ENCODE measurements around the gene RAD51.

RAD51 gene

GRCh38 chr15:40773902-40774301 lies 78.9 kb downstream of the RAD51 start:
- H2AFZ ChIP-seq (ENCODE audit: low read length): no peak overlapping the region
- H4K20me1 ChIP-seq (ENCODE audit: insufficient read depth, low read length, poor library complexity, severe bottlenecking): no peaks in the 10 kb centered on the region
- no peak overlapping the region for H3K9ac ChIP-seq (ENCODE audit: low read depth, low read length, poor library complexity, severe bottlenecking)
- H3K4me3 ChIP-seq (ENCODE audit: low read length, poor library complexity, severe bottlenecking): no peak overlapping the region
- no peaks in the 10 kb centered on the region for H3K79me2 ChIP-seq (ENCODE audit: insufficient read depth, low read length)
- H3K9me3 ChIP-seq (ENCODE audit: insufficient read depth, low read depth, low read length): no peaks in the 10 kb centered on the region
- peaks cover 13% of the 10 kb centered on the region for H3F3A ChIP-seq (ENCODE audit: low read depth)
- peaks cover 31% of the 10 kb centered on the region for H3K4me1 ChIP-seq (ENCODE audit: insufficient read depth, low read length, poor library complexity, severe bottlenecking)
- H3K36me3 ChIP-seq (ENCODE audit: insufficient read depth, low read length): peaks cover 23% of the 10 kb centered on the region
- H3K27me3 ChIP-seq (ENCODE audit: insufficient read depth, low read length, poor library complexity, severe bottlenecking): no peaks in the 10 kb centered on the region
- H3K4me2 ChIP-seq (ENCODE audit: low read depth, low read length, poor library complexity, severe bottlenecking): no peak overlapping the region
- H3K9me2 ChIP-seq (replicated peaks; ENCODE audit: low read depth, low read length): no peaks in the 10 kb centered on the region
- TF ChIP-seq EZH2phosphoT487 (IDR thresholded peaks at IDR 0.05; ENCODE audit: borderline replicate concordance) (no peak), CTCF (conservative IDR thresholded peaks at IDR 0.05; ENCODE audit: low read length) (no peak)

- Histone ChIP-seq H4K20me1 (ENCODE audit: insufficient read depth, low read length, poor library complexity, severe bottlenecking) (no peaks in the 10 kb centered on the region), H3K9me2 (replicated peaks; ENCODE audit: low read depth, low read length) (no peaks in the 10 kb centered on the region), H3K36me3 (ENCODE audit: insufficient read depth, low read length) (peaks cover 29% of the 10 kb centered on the region), H3K79me2 (ENCODE audit: insufficient read depth, low read length) (no peaks in the 10 kb centered on the region), H3K4me3 (ENCODE audit: low read length, poor library complexity, severe bottlenecking) (no peak overlapping the region), H3F3A (ENCODE audit: low read depth) (peaks cover 3% of the 10 kb centered on the region; the same call in 1 of the 2 replicates), H3K4me2 (ENCODE audit: low read depth, low read length, poor library complexity, severe bottlenecking) (no peak overlapping the region), H2AFZ (ENCODE audit: low read length) (no peak overlapping the region), H3K4me1 (ENCODE audit: insufficient read depth, low read length, poor library complexity, severe bottlenecking) (peaks cover 21% of the 10 kb centered on the region), H3K27me3 (ENCODE audit: insufficient read depth, low read length, poor library complexity, severe bottlenecking) (no peaks in the 10 kb centered on the region), H3K9me3 (ENCODE audit: insufficient read depth, low read depth, low read length) (no peaks in the 10 kb centered on the region), H3K9ac (ENCODE audit: low read depth, low read length, poor library complexity, severe bottlenecking) (no peak overlapping the region)
- TF ChIP-seq CTCF (conservative IDR thresholded peaks at IDR 0.05; ENCODE audit: low read length): no peak
- TF ChIP-seq EZH2phosphoT487 (IDR thresholded peaks at IDR 0.05; ENCODE audit: borderline replicate concordance): no peak
These were observed 80.0 kb downstream of the RAD51 start for GRCh38 chr15:40775007-40775406.

GRCh38 chr15:40775740-40776536 lies 81.0 kb downstream of the RAD51 start:
- no peaks in the 10 kb centered on the region for H3K27me3 ChIP-seq (ENCODE audit: insufficient read depth, low read length, poor library complexity, severe bottlenecking)
- peaks cover 12% of the 10 kb centered on the region for H3K4me1 ChIP-seq (ENCODE audit: insufficient read depth, low read length, poor library complexity, severe bottlenecking)
- H3K4me2 ChIP-seq (ENCODE audit: low read depth, low read length, poor library complexity, severe bottlenecking): no peak overlapping the region
- no peak overlapping the region for H2AFZ ChIP-seq (ENCODE audit: low read length)
- H3K9ac ChIP-seq (ENCODE audit: low read depth, low read length, poor library complexity, severe bottlenecking): no peak overlapping the region
- H3F3A ChIP-seq (ENCODE audit: low read depth): no peaks in the 10 kb centered on the region
- no peaks in the 10 kb centered on the region for H3K9me2 ChIP-seq (replicated peaks; ENCODE audit: low read depth, low read length)
- no peaks in the 10 kb centered on the region for H4K20me1 ChIP-seq (ENCODE audit: insufficient read depth, low read length, poor library complexity, severe bottlenecking)
- no peak overlapping the region for H3K4me3 ChIP-seq (ENCODE audit: low read length, poor library complexity, severe bottlenecking)
- TF ChIP-seq EZH2phosphoT487 (IDR thresholded peaks at IDR 0.05; ENCODE audit: borderline replicate concordance) (no peak), CTCF (conservative IDR thresholded peaks at IDR 0.05; ENCODE audit: low read length) (no peak)
- no peaks in the 10 kb centered on the region for H3K79me2 ChIP-seq (ENCODE audit: insufficient read depth, low read length)
- H3K36me3 ChIP-seq (ENCODE audit: insufficient read depth, low read length): peaks cover 29% of the 10 kb centered on the region
- H3K9me3 ChIP-seq (ENCODE audit: insufficient read depth, low read depth, low read length): no peaks in the 10 kb centered on the region

All from Loucy (cell line).